HEK293 (cell line): Measurements from ENCODE around the gene CFAP107.

ENCODE experiments used
- CTCF ChIA-PET: fragments of 350-600 bp; formaldehyde crosslinking; extraction: SDS; loops from one replicate; lab custom pipeline; 2021; ENCODE audit warnings: antibody characterized with exemption; lab: Yijun Ruan, JAX
- POLR2A ChIA-PET: fragments of 300-600 bp; formaldehyde crosslinking; extraction: SDS; loops from one replicate; lab custom pipeline; 2020; ENCODE audit warnings: antibody characterized with exemption, inconsistent platforms; lab: Yijun Ruan, JAX
- H3K27ac ChIP-seq: fragments of 200-500 bp; sonication (Bioruptor generic); 2 replicates; pipeline ENCODE4 v1.5.1; 2014; ENCODE audit warnings: low read depth, low read length, control low read depth, inconsistent platforms; ENCODE audit errors: extremely low read depth
- H3K36me3 ChIP-seq, 2 experiments: fragments of 200-500 bp in 1 of 2; sonication (Bioruptor generic) in 1 of 2; 1 replicate in 1 of 2; 2 replicates in 1 of 2; pipeline ENCODE4 v1.5.1; 2014 to 2017; ENCODE audit warnings: inconsistent platforms in 2 of 2, low read length in 2 of 2; ENCODE audit not compliant: control insufficient read depth in 2 of 2, insufficient read depth in 1 of 2
- H3K4me1 ChIP-seq: fragments of 200-500 bp; sonication (Bioruptor generic); 2 replicates; pipeline ENCODE4 v1.5.1; 2014; ENCODE audit warnings: mild to moderate bottlenecking, low read length, inconsistent platforms; ENCODE audit not compliant: control insufficient read depth, insufficient read depth
- H3K4me3 ChIP-seq: 2 replicates; pipeline ENCODE4 v1.5.1; 2011; ENCODE audit warnings: low read depth, mild to moderate bottlenecking, control low read depth, low read length, moderate library complexity
- H3K9me3 ChIP-seq: fragments of 200-500 bp; sonication (Bioruptor generic); 2 replicates; pipeline ENCODE4 v1.5.1; 2014; ENCODE audit warnings: low read depth, low read length, inconsistent platforms; ENCODE audit not compliant: control insufficient read depth, insufficient read depth
- GLI4 ChIP-seq: fragments of 450-650 bp; formaldehyde crosslinking; IDR thresholded peaks from 2 replicates; pipeline ENCODE4 v1.5.1; 2016; ENCODE audit warnings: missing biosample characterization, missing genetic modification characterization
- GLIS1 ChIP-seq: fragments of 450-650 bp; formaldehyde crosslinking; IDR thresholded peaks from 2 replicates; pipeline ENCODE4 v1.5.1; 2016; ENCODE audit warnings: missing biosample characterization, missing genetic modification characterization
- PRDM1 ChIP-seq: fragments of 450-650 bp; formaldehyde crosslinking; IDR thresholded peaks from 2 replicates; pipeline ENCODE4; 2016; ENCODE audit warnings: missing biosample characterization, missing genetic modification characterization
- PRDM10 ChIP-seq: fragments of 450-650 bp; formaldehyde crosslinking; IDR thresholded peaks from 2 replicates; pipeline ENCODE4 v1.5.1; 2016; ENCODE audit warnings: missing biosample characterization, missing genetic modification characterization
- SP2 ChIP-seq: fragments of 450-650 bp; formaldehyde crosslinking; IDR thresholded peaks from 2 replicates; pipeline ENCODE4 v1.5.1; 2016; ENCODE audit warnings: missing biosample characterization, missing genetic modification characterization
- ZBTB7A ChIP-seq: fragments of 450-650 bp; formaldehyde crosslinking; IDR thresholded peaks from 2 replicates; pipeline ENCODE4 v1.5.1; 2016; ENCODE audit warnings: low read depth, missing biosample characterization, missing genetic modification characterization
- ZNF133 ChIP-seq: fragments of 450-650 bp; formaldehyde crosslinking; IDR thresholded peaks from 2 replicates; pipeline ENCODE4 v1.5.1; 2016; ENCODE audit warnings: missing biosample characterization, missing genetic modification characterization
- ZNF16 ChIP-seq: fragments of 450-650 bp; formaldehyde crosslinking; IDR thresholded peaks from 2 replicates; pipeline ENCODE4 v1.5.1; 2016; ENCODE audit warnings: low read depth, missing biosample characterization, missing genetic modification characterization
- ZNF174 ChIP-seq: fragments of 450-650 bp; formaldehyde crosslinking; IDR thresholded peaks from 2 replicates; pipeline ENCODE4 v1.5.0; 2017; ENCODE audit warnings: missing biosample characterization, mild to moderate bottlenecking, missing genetic modification characterization
- ZNF280C ChIP-seq: fragments of 450-650 bp; formaldehyde crosslinking; IDR thresholded peaks from 2 replicates; pipeline ENCODE4 v1.5.1; 2016; ENCODE audit warnings: missing biosample characterization, missing genetic modification characterization
- ZNF354C ChIP-seq: fragments of 450-650 bp; formaldehyde crosslinking; IDR thresholded peaks from 2 replicates; pipeline ENCODE4 v1.5.1; 2016; ENCODE audit warnings: missing biosample characterization, missing genetic modification characterization, low read depth, borderline replicate concordance
- ZNF37A ChIP-seq: fragments of 450-650 bp; IDR thresholded peaks from 2 replicates; pipeline ENCODE4 v1.5.1; 2018; ENCODE audit warnings: missing biosample characterization, missing genetic modification characterization
- ZNF521 ChIP-seq: fragments of 450-650 bp; formaldehyde crosslinking; IDR thresholded peaks from 2 replicates; pipeline ENCODE4 v1.5.1; 2017; ENCODE audit warnings: missing biosample characterization, mild to moderate bottlenecking, missing genetic modification characterization
- ZNF623 ChIP-seq: fragments of 450-650 bp; formaldehyde crosslinking; IDR thresholded peaks from 2 replicates; pipeline ENCODE4 v1.5.1; 2016; ENCODE audit warnings: missing biosample characterization, missing genetic modification characterization
- ZNF624 ChIP-seq: fragments of 450-650 bp; formaldehyde crosslinking; IDR thresholded peaks from 2 replicates; pipeline ENCODE4 v1.5.1; 2017; ENCODE audit warnings: missing biosample characterization, missing genetic modification characterization
- ZSCAN16 ChIP-seq: fragments of 450-650 bp; formaldehyde crosslinking; IDR thresholded peaks from 2 replicates; pipeline ENCODE4 v1.5.1; 2016; ENCODE audit warnings: missing biosample characterization, missing genetic modification characterization
- ZXDB ChIP-seq: fragments of 450-650 bp; formaldehyde crosslinking; IDR thresholded peaks from 2 replicates; pipeline ENCODE4 v1.5.1; 2016; ENCODE audit warnings: missing biosample characterization, missing genetic modification characterization
- TF ChIP-seq, protein P1 (sequence below): fragments of 450-650 bp; formaldehyde crosslinking; IDR thresholded peaks from 2 replicates; pipeline ENCODE4; 2016; ENCODE audit warnings: missing biosample characterization, missing genetic modification characterization
- TF ChIP-seq, protein P2 (sequence below): fragments of 450-650 bp; formaldehyde crosslinking; IDR thresholded peaks from 2 replicates; pipeline ENCODE4 v1.5.1; 2016; ENCODE audit warnings: missing biosample characterization, missing genetic modification characterization, borderline replicate concordance

Gene CFAP107

DNA sequence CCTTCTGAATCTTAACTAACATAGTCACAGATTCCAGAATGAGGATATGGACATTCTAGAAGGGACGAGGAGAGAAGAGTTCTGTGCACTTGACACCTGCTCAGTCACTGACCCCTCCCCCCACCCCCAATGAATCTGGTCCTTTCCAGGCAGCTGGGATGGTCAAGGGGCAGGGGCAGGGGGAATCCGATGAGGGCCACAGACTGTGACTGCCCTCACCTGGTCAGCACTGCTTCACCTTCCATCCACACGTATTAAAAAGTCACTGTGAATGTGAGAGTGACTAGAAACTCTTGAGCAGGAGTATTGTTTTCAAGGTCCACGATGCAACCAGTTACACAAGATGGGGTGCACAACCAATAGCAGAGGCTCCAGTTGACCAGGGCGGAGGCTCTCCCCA, 18.0 kb downstream of the CFAP107 start:
- Histone ChIP-seq H3K27ac (no peak overlapping the region), H3K36me3 (no peaks in the 10 kb centered on the region), H3K4me1 (no peaks in the 10 kb centered on the region), H3K9me3 (no peaks in the 10 kb centered on the region), H3K4me3 (no peak overlapping the region)
- TF ChIP-seq ZBTB7A (tag by site-specific recombination) (no peak), GLI4 (no peak)
- TF ChIP-seq, protein P1, sequence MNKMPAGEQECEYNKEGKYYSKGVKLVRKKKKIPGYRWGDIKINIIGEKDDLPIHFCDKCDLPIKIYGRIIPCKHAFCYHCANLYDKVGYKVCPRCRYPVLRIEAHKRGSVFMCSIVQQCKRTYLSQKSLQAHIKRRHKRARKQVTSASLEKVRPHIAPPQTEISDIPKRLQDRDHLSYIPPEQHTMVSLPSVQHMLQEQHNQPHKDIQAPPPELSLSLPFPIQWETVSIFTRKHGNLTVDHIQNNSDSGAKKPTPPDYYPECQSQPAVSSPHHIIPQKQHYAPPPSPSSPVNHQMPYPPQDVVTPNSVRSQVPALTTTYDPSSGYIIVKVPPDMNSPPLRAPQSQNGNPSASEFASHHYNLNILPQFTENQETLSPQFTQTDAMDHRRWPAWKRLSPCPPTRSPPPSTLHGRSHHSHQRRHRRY: no peak
- ChIA-PET CTCF (no interaction called here), POLR2A (interaction anchor here (0.8 kb wide), 1 partner anchor 14 kb away, joined by 14 read pairs; no protein-coding TSS in a partner anchor)

- no peak overlapping the region for H3K27ac ChIP-seq
- H3K4me3 ChIP-seq: no peak overlapping the region
- CTCF ChIA-PET: no interaction called here
- H3K36me3 ChIP-seq: no peaks in the 10 kb centered on the region
- TF ChIP-seq ZNF174 (tag by site-specific recombination) (no peak), ZNF623 (tag by site-specific recombination) (no peak), GLIS1 (tag by site-specific recombination) (no peak), ZNF354C (tag by site-specific recombination) (no peak), ZNF624 (no peak), ZNF16 (tag by site-specific recombination) (no peak), ZNF280C (tag by site-specific recombination) (no peak), PRDM1 (tag by site-specific recombination) (no peak), ZNF133 (tag by site-specific recombination) (no peak), ZNF521 (tag by site-specific recombination) (no peak), PRDM10 (tag by site-specific recombination) (no peak)
- no peaks in the 10 kb centered on the region for H3K9me3 ChIP-seq
- H3K4me1 ChIP-seq: no peaks in the 10 kb centered on the region
- POLR2A ChIA-PET: no interaction called here
Measured at GRCh38 chr1:12769031-12769430, 23.0 kb downstream of the CFAP107 start.

- CTCF ChIA-PET: no interaction called here
- H3K4me3 ChIP-seq: no peak overlapping the region
- POLR2A ChIA-PET: no interaction called here
Measured at GRCh38 chr1:12769976-12770505, 24.0 kb downstream of the CFAP107 start.

More at GRCh38 chr1:12769976-12770505, 24.0 kb downstream of the CFAP107 start:
- H3K9me3 ChIP-seq: no peaks in the 10 kb centered on the region
- H3K36me3 ChIP-seq: no peaks in the 10 kb centered on the region
- H3K4me1 ChIP-seq: no peaks in the 10 kb centered on the region
- TF ChIP-seq, protein P2, sequence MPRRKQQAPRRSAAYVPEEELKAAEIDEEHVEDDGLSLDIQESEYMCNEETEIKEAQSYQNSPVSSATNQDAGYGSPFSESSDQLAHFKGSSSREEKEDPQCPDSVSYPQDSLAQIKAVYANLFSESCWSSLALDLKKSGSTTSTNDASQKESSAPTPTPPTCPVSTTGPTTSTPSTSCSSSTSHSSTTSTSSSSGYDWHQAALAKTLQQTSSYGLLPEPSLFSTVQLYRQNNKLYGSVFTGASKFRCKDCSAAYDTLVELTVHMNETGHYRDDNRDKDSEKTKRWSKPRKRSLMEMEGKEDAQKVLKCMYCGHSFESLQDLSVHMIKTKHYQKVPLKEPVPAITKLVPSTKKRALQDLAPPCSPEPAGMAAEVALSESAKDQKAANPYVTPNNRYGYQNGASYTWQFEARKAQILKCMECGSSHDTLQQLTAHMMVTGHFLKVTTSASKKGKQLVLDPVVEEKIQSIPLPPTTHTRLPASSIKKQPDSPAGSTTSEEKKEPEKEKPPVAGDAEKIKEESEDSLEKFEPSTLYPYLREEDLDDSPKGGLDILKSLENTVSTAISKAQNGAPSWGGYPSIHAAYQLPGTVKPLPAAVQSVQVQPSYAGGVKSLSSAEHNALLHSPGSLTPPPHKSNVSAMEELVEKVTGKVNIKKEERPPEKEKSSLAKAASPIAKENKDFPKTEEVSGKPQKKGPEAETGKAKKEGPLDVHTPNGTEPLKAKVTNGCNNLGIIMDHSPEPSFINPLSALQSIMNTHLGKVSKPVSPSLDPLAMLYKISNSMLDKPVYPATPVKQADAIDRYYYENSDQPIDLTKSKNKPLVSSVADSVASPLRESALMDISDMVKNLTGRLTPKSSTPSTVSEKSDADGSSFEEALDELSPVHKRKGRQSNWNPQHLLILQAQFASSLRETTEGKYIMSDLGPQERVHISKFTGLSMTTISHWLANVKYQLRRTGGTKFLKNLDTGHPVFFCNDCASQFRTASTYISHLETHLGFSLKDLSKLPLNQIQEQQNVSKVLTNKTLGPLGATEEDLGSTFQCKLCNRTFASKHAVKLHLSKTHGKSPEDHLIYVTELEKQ (tag by site-specific recombination): no peak
- TF ChIP-seq ZSCAN16 (tag by site-specific recombination) (no peak), SP2 (tag by site-specific recombination) (no peak), ZXDB (no peak), ZNF37A (tag by site-specific recombination) (no peak), ZBTB7A (tag by site-specific recombination) (no peak)
- H3K27ac ChIP-seq: no peak overlapping the region
